Tibial nerve (tissue), 4 donors: ENCODE measurements around the gene PAN2. TPM values are rescaled to one million over a fixed set of nuclear protein-coding genes. Genes with fewer than 3 reads are reported as not detected.
A peak's percentile ranks its signal among the peaks of the same experiment; 100 is the strongest.

Experiments
- DNase-seq, 2 donors: peaks; one replicate each; pipeline ENCODE4 v3.0.0-alpha.2; 2019; ENCODE audit warnings: low spot score in 2 of 2
- H3K27ac ChIP-seq, 4 donors: fragments of 200-600 bp; sonication (generic) in 3 of 4; one replicate each; pipeline ENCODE4 v1.5.1; 2017 to 2019; ENCODE audit warnings: mild to moderate bottlenecking in 1 of 4
- H3K27me3 ChIP-seq, 2 donors: fragments of 200-600 bp; sonication (generic) in 1 of 2; one replicate each; pipeline versions ENCODE4 v1.5.1 to v1.6.0; 2017 to 2019
- H3K36me3 ChIP-seq, 3 donors: fragments of 200-600 bp; sonication (generic); one replicate each; pipeline ENCODE4 v1.5.1; 2018 to 2019
- H3K4me1 ChIP-seq, 4 donors: fragments of 200-600 bp; sonication (generic) in 3 of 4; one replicate each; pipeline ENCODE4 v1.5.1; 2017 to 2019
- H3K4me3 ChIP-seq, 4 donors: fragments of 200-600 bp; sonication (generic) in 3 of 4; one replicate each; pipeline ENCODE4 v1.5.1; 2017 to 2019; ENCODE audit warnings: mild to moderate bottlenecking in 1 of 4, moderate library complexity in 1 of 4
- H3K9me3 ChIP-seq, 4 donors: fragments of 200-600 bp; sonication (generic) in 3 of 4; one replicate each; pipeline ENCODE4 v1.5.1; 2017 to 2019
- CTCF ChIP-seq, 5 experiments: fragments of 200-600 bp in 3 of 5; fragments of 450-650 bp in 2 of 5; sonication (generic) in 3 of 5; IDR thresholded peaks; one replicate each; pipeline ENCODE4 v1.5.1; 2016 to 2019; ENCODE audit warnings: antibody characterized with exemption in 5 of 5, mild to moderate bottlenecking in 3 of 5, moderate library complexity in 2 of 5
- EP300 ChIP-seq, 2 donors: sonication (generic); formaldehyde crosslinking; IDR thresholded peaks; one replicate each; pipeline ENCODE4 v1.6.1; 2017; ENCODE audit warnings: antibody characterized with exemption in 2 of 2, mild to moderate bottlenecking in 1 of 2
- POLR2A ChIP-seq, 2 donors: fragments of 450-650 bp; IDR thresholded peaks; one replicate each; pipeline ENCODE4 v1.6.1; 2017; ENCODE audit warnings: antibody characterized with exemption in 2 of 2, mild to moderate bottlenecking in 2 of 2, moderate library complexity in 2 of 2
- WGBS, 2 donors: methylation state at CpG; one replicate each; pipeline ENCODE4 v1.1.5; 2018; 5-methylcytosine and 5-hydroxymethylcytosine counted together
- total RNA-seq, 4 donors: library from RNA; depleted of rRNA; stranded (reverse); fragments of >200 nt; gene quantifications; one replicate each; pipeline ENCODE4 v1.1.0, GENCODE V29; 2016

Gene PAN2
- total RNA-seq, 4 donors from 2014 or later, result 50.1 to 69.8 (median 63.5) TPM

- peaks cover 0 to 24% (median 3%) of the 10 kb centered on the region in 3 donors for H3K36me3 ChIP-seq
- peak in 1 of 5 experiments; percentile 30 for TF ChIP-seq CTCF (IDR thresholded peaks at IDR 0.05)
- peak in 1 of 2 donors; percentile 74 for TF ChIP-seq EP300 (IDR thresholded peaks at IDR 0.05)
- TF ChIP-seq POLR2A (IDR thresholded peaks at IDR 0.05), result peak; percentile 40 to 71
- H3K27me3 ChIP-seq, result no peaks in the 10 kb centered on the region
- 1% methylated on average over 44 of the region's 63 CpGs for WGBS, 2 donors
- H3K4me3 ChIP-seq, result peak within 1 kb of the TSS; percentile 47 to 88 (median 82)
- peak; percentile 98 for DNase-seq
- peak within 1 kb of the TSS; percentile 70 to 94 (median 91) for H3K27ac ChIP-seq
- peaks cover 0 to 59% (median 30%) of the 10 kb centered on the region in 4 donors for H3K4me1 ChIP-seq
- no peaks in the 10 kb centered on the region for H3K9me3 ChIP-seq
Observed at GRCh38 chr12:56299853-56300643, 33.8 kb downstream of the PAN2 start, which contains the start of gene CS. TSS of gene CS (minus strand) at chr12:56300330. CDS start at chr12:56300201, 129 bp downstream.

- Histone ChIP-seq H3K27me3 (no peaks in the 10 kb centered on the region), H3K4me3 (peak overlapping the region; percentile 47 to 88 (median 82)), H3K36me3 (peaks cover 0 to 17% (median 3%) of the 10 kb centered on the region in 3 donors), H3K9me3 (no peaks in the 10 kb centered on the region), H3K27ac (peak overlapping the region in 3 of 4 donors; percentile 89 to 94 (median 93)), H3K4me1 (peaks cover 0 to 65% (median 30%) of the 10 kb centered on the region in 4 donors)
- no peak for DNase-seq
- WGBS, 2 donors, result 1 to 2% methylated on average over 10 of the region's 10 CpGs
- TF ChIP-seq POLR2A (IDR thresholded peaks at IDR 0.05) (no peak), CTCF (IDR thresholded peaks at IDR 0.05) (no peak), EP300 (IDR thresholded peaks at IDR 0.05) (no peak)
Observed at GRCh38 chr12:56299308-56299852, 34.4 kb downstream of the PAN2 start.

GRCh38 chr12:56298828-56299227 lies 35.0 kb downstream of the PAN2 start:
- Histone ChIP-seq H3K27me3 (no peaks in the 10 kb centered on the region), H3K9me3 (no peaks in the 10 kb centered on the region), H3K36me3 (peaks cover 0 to 15% (median 3%) of the 10 kb centered on the region in 3 donors), H3K27ac (peak overlapping the region in 3 of 4 donors; percentile 28 to 94 (median 89)), H3K4me3 (peak overlapping the region in 3 of 4 donors; percentile 81 to 88 (median 82)), H3K4me1 (peaks cover 0 to 67% (median 30%) of the 10 kb centered on the region in 4 donors)
- TF ChIP-seq CTCF (IDR thresholded peaks at IDR 0.05) (no peak), POLR2A (IDR thresholded peaks at IDR 0.05) (no peak), EP300 (IDR thresholded peaks at IDR 0.05) (no peak)
- 69 to 77% methylated on average over 5 of the region's 5 CpGs for WGBS, 2 donors
- DNase-seq, result no peak

GRCh38 chr12:56297400-56297799 lies 36.4 kb downstream of the PAN2 start:
- Histone ChIP-seq H3K4me3 (no peak overlapping the region), H3K27ac (no peak overlapping the region), H3K36me3 (peaks cover 0 to 16% (median 3%) of the 10 kb centered on the region in 3 donors), H3K4me1 (peaks cover 0 to 70% (median 30%) of the 10 kb centered on the region in 4 donors), H3K9me3 (no peaks in the 10 kb centered on the region), H3K27me3 (no peaks in the 10 kb centered on the region)
- no peak for DNase-seq
- TF ChIP-seq POLR2A (IDR thresholded peaks at IDR 0.05) (no peak), CTCF (IDR thresholded peaks at IDR 0.05) (no peak)
- 87 to 93% methylated on average over 8 of the region's 8 CpGs for WGBS, 2 donors

GRCh38 chr12:56296295-56296694 lies 37.5 kb downstream of the PAN2 start:
- no peak overlapping the region for H3K4me3 ChIP-seq
- H3K27ac ChIP-seq, result no peak overlapping the region
- no peaks in the 10 kb centered on the region for H3K9me3 ChIP-seq
- WGBS, 2 donors, result 64 to 70% methylated on average over 5 of the region's 5 CpGs
- H3K36me3 ChIP-seq, result peaks cover 0 to 22% (median 3%) of the 10 kb centered on the region in 3 donors
- no peak for DNase-seq
- TF ChIP-seq EP300 (IDR thresholded peaks at IDR 0.05) (no peak), POLR2A (IDR thresholded peaks at IDR 0.05) (no peak), CTCF (IDR thresholded peaks at IDR 0.05) (no peak)
- peaks cover 0 to 59% (median 25%) of the 10 kb centered on the region in 4 donors for H3K4me1 ChIP-seq
- H3K27me3 ChIP-seq, result no peaks in the 10 kb centered on the region
